Kidney (tissue), 14 donors: Measurements from ENCODE around the gene NEURL1B. TPM values are rescaled to one million over a fixed set of nuclear protein-coding genes. Genes with fewer than 3 reads are reported as not detected.

Source experiments
- DNase-seq, 5 donors: peaks; one replicate each; pipeline ENCODE4 v3.0.0-alpha.2; 2013 to 2020
- FAIRE-seq: peaks from 2 replicates; lab custom pipeline; 2012; peaks lifted over from hg19 to GRCh38; lab: Jason Lieb, UNC
- H3K27ac ChIP-seq, 2 donors: one replicate each; pipeline ENCODE4 v1.7.0; 2013; ENCODE audit warnings: low read depth in 2 of 2, low read length in 2 of 2, inconsistent platforms in 1 of 2
- H3K27me3 ChIP-seq: one replicate; pipeline ENCODE4 v1.7.1; 2013; ENCODE audit warnings: low read length, inconsistent platforms; ENCODE audit not compliant: control insufficient read depth, insufficient read depth
- H3K36me3 ChIP-seq, 3 donors: one replicate each; pipeline versions ENCODE4 v1.7.0 to v1.7.1; 2013; ENCODE audit warnings: low read length in 3 of 3, control low read depth in 1 of 3, inconsistent platforms in 1 of 3; ENCODE audit not compliant: insufficient read depth in 3 of 3, control insufficient read depth in 2 of 3
- H3K4me1 ChIP-seq, 3 donors: one replicate each; pipeline versions ENCODE4 v1.7.0 to v1.7.1; 2013; ENCODE audit warnings: low read length in 3 of 3, inconsistent platforms in 1 of 3, low read depth in 1 of 3; ENCODE audit not compliant: control insufficient read depth in 2 of 3, insufficient read depth in 2 of 3
- H3K4me3 ChIP-seq, 3 donors: one replicate each; pipeline versions ENCODE4 v1.7.0 to v1.8.1; 2013; ENCODE audit warnings: low read length in 3 of 3, control low read depth in 1 of 3, inconsistent platforms in 1 of 3
- H3K9ac ChIP-seq, 3 donors: one replicate each; pipeline versions ENCODE4 v1.7.0 to v1.7.1; 2013; ENCODE audit warnings: low read length in 3 of 3, control low read depth in 1 of 3, inconsistent platforms in 1 of 3
- H3K9me3 ChIP-seq, 3 donors: one replicate each; pipeline versions ENCODE4 v1.7.0 to v1.7.1; 2013; ENCODE audit warnings: low read length in 3 of 3, control low read depth in 1 of 3, inconsistent platforms in 1 of 3; ENCODE audit not compliant: control insufficient read depth in 2 of 3, insufficient read depth in 1 of 3
- intact Hi-C: fragments of 100-400 bp; cut with DNase I; formaldehyde crosslinking; loops from one replicate; pipeline ENCODE4 v1.11.1; 2022
- polyA plus RNA-seq: library from polyadenylated mRNA; stranded (reverse); fragments of 350-450 nt; fragmentation: Illumina TruSeq; extraction: RNeasy Lipid Tissue Mini Kit (QIAGEN cat#74804); gene quantifications from one replicate; pipeline ENCODE4 v1.2.3, GENCODE V29; 2014; ENCODE audit warnings: low read depth, low replicate concordance; ENCODE audit not compliant: insufficient read depth
- total RNA-seq: library from RNA; stranded (reverse); fragmentation: NEBNext Ultra II Directional; extraction: Animal tissue kit (Norgen Biotek cat#: 25700); gene quantifications from one replicate; pipeline ENCODE4 v1.2.1, GENCODE V29; 2021
- TF ChIP-seq, protein P1 (sequence below): IDR thresholded peaks from 3 replicates; pipeline ENCODE4 v1.5.1; 2012; ENCODE audit warnings: mild to moderate bottlenecking, moderate library complexity, borderline replicate concordance; ENCODE audit not compliant: insufficient read depth; ENCODE audit errors: extremely low read depth
- donor health status: control.
- donor health status: control.
- donor health status: control.
- donor health status: control.
- donor health status: control.
- donor health status: DM: yes; HTN: yes; CAD: no.
- donor health status: Normal renal cell carcinoma (clear cell type).

Gene NEURL1B
- total and polyA plus RNA-seq, 2 donors from 2014 or later: 5.4 to 42.6 TPM

DNA sequence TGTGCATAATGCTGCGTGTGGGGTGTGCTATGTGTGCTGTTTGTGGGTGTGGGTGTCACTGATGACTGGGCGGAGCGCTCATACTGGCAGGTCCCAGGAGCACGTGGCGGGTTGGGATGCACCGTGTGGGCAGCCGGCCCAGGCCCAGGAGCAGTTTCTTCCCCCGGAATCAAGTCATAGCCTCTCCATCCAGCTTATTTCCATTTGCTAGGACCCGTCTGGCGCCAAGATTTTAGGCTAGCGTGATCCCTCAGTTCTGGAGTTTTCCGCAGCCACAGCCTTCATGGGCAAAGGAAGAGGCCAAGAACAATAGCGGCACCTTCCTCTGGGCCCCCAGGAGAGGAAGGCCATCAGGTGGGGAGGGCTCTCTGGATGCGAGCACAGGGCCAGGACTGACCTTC lies 43.3 kb upstream of the NEURL1B start:
- no peak overlapping the region for H3K9ac ChIP-seq
- DNase-seq: no peak
- intact Hi-C loops: no loop called here
- no peaks in the 10 kb centered on the region for H3K9me3 ChIP-seq
- H3K36me3 ChIP-seq: no peaks in the 10 kb centered on the region
- peaks cover 2 to 7% (median 4%) of the 10 kb centered on the region in 3 donors for H3K4me1 ChIP-seq
- TF ChIP-seq, protein P1, sequence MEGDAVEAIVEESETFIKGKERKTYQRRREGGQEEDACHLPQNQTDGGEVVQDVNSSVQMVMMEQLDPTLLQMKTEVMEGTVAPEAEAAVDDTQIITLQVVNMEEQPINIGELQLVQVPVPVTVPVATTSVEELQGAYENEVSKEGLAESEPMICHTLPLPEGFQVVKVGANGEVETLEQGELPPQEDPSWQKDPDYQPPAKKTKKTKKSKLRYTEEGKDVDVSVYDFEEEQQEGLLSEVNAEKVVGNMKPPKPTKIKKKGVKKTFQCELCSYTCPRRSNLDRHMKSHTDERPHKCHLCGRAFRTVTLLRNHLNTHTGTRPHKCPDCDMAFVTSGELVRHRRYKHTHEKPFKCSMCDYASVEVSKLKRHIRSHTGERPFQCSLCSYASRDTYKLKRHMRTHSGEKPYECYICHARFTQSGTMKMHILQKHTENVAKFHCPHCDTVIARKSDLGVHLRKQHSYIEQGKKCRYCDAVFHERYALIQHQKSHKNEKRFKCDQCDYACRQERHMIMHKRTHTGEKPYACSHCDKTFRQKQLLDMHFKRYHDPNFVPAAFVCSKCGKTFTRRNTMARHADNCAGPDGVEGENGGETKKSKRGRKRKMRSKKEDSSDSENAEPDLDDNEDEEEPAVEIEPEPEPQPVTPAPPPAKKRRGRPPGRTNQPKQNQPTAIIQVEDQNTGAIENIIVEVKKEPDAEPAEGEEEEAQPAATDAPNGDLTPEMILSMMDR: no peak
- H3K27me3 ChIP-seq: no peaks in the 10 kb centered on the region
- no peak for FAIRE-seq
- no peak overlapping the region for H3K4me3 ChIP-seq
- H3K27ac ChIP-seq: no peak overlapping the region

DNA sequence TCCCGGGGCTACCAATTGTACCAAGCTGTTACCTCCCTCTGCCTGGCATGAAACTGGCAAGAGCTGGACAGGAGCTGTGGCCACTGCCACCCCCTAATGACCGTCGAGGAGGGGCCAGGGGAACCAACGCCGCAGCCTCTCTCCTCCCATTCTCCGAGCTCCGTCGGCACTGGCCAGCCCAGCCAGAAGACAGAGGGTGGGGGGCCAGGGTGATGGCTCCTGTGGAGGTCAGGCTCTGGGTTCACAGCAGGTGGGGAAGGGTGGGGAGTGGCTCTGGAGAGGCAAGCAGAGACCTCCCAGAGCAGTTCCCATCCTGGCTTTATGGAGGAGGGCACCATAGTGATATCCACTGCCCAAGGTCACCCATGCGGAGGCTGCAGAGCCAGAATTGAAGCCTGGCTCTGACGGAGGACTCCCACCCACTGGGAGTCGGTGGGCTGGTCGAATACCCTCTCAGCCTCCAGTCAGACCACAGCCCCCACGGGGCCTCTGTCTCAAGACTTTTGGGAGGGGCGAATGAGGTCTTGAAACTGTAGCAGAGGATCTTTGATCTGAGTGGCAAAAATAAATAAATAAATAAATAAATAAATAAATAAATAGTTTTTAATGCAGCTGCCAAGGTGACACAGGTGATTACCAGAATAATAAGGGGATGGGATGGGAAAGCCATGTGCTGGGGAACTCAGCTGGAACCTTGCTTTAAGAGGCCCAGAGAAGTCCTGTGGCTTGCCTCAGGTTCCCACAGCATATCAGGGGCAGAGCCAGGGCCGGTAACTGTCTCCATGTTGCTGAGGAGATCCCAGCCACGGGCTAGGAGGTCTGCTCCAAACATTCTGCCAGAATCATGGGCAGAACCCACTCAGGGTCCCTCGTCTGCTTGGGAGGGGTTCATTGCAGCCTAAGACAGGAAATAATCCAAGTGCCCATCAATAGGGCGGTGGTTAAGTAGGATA lies 42.5 kb upstream of the NEURL1B start:
- no peak overlapping the region for H3K27ac ChIP-seq

DNA sequence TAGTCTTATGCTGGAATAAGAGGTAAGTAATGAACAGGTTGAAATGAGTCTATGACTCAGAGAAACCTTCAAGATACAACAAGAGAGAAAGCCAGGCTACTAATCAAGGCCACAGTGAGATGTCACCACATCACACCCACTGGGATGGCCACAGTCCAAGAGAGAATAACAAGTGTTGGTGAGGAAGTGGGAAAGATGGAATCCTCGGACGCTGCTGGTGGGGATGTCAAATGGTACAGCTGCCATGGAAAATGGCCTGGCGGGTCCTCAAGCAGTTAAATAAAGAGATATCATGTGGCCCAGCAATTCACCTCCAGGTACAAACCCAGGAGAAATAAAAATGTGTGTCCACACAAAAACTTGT lies 41.9 kb upstream of the NEURL1B start:
- H3K9ac ChIP-seq: no peak overlapping the region
- TF ChIP-seq, protein P1: no peak
- no peaks in the 10 kb centered on the region for H3K27me3 ChIP-seq
- no peaks in the 10 kb centered on the region for H3K9me3 ChIP-seq
- H3K4me3 ChIP-seq: no peak overlapping the region
- H3K4me1 ChIP-seq: peaks cover 2 to 7% (median 4%) of the 10 kb centered on the region in 3 donors
- no peaks in the 10 kb centered on the region for H3K36me3 ChIP-seq
- intact Hi-C loops: no loop called here
- no peak for DNase-seq
- FAIRE-seq: no peak
- no peak overlapping the region for H3K27ac ChIP-seq

More for the DNA sequence above, 42.5 kb upstream of the NEURL1B start:
- DNase-seq: no peak
- intact Hi-C loops: no loop called here
- FAIRE-seq: no peak
- no peaks in the 10 kb centered on the region for H3K9me3 ChIP-seq
- no peak overlapping the region for H3K9ac ChIP-seq
- peaks cover 2 to 7% (median 4%) of the 10 kb centered on the region in 3 donors for H3K4me1 ChIP-seq
- TF ChIP-seq, protein P1: no peak
- H3K27me3 ChIP-seq: no peaks in the 10 kb centered on the region
- H3K36me3 ChIP-seq: no peaks in the 10 kb centered on the region
- H3K4me3 ChIP-seq: no peak overlapping the region
